Endothelial cell (in vitro differentiated cells): ENCODE measurements around the gene DPYSL4. TPM values are rescaled to one million over a fixed set of nuclear protein-coding genes. Genes with fewer than 3 reads are reported as not detected.

Experiments used
- DNase-seq: peaks from one replicate; pipeline ENCODE4 v3.0.0; 2021; ENCODE audit warnings: low spot score
- H3K27ac Mint-ChIP-seq: one replicate; pipeline ENCODE4 v1.8.0; 2021; ENCODE audit warnings: mixed read lengths, inconsistent platforms; ENCODE audit not compliant: unreplicated experiment
- H3K27me3 Mint-ChIP-seq: one replicate; pipeline ENCODE4 v1.8.0; 2021; ENCODE audit warnings: mild to moderate bottlenecking, moderate library complexity, mixed read lengths, inconsistent platforms; ENCODE audit not compliant: unreplicated experiment
- H3K36me3 Mint-ChIP-seq: one replicate; pipeline ENCODE4 v1.8.0; 2021; ENCODE audit warnings: mild to moderate bottlenecking, low read depth, mixed read lengths, inconsistent platforms; ENCODE audit not compliant: unreplicated experiment
- H3K4me1 Mint-ChIP-seq: one replicate; pipeline ENCODE4 v1.8.0; 2021; ENCODE audit warnings: mild to moderate bottlenecking, mixed read lengths, inconsistent platforms; ENCODE audit not compliant: unreplicated experiment
- H3K4me3 Mint-ChIP-seq: one replicate; pipeline ENCODE4 v1.8.0; 2021; ENCODE audit warnings: mild to moderate bottlenecking, mixed read lengths, inconsistent platforms; ENCODE audit not compliant: unreplicated experiment
- H3K9me3 Mint-ChIP-seq: one replicate; pipeline ENCODE4 v1.8.0; 2021; ENCODE audit warnings: mixed read lengths, inconsistent platforms; ENCODE audit not compliant: unreplicated experiment
- CTCF ChIP-seq: fragments of 200-600 bp; sonication (generic); IDR thresholded peaks from one replicate; pipeline ENCODE4 v1.5.0; 2021; ENCODE audit warnings: antibody characterized with exemption; ENCODE audit not compliant: unreplicated experiment
- total RNA-seq: library from RNA; stranded (reverse); fragmentation: NEBNext Ultra II Directional; extraction: Animal tissue kit (Norgen Biotek cat#: 25700); gene quantifications from one replicate; pipeline ENCODE4 v1.2.1, GENCODE V29; 2021; ENCODE audit not compliant: unreplicated experiment

DPYSL4 gene
- total RNA-seq, 1 donor from 2014 or later = 15.0 TPM

GRCh38 chr10:132250481-132251475, 64.0 kb downstream of the DPYSL4 start:
- Mint-ChIP-seq H3K9me3 (no peaks in the 10 kb centered on the region), H3K36me3 (peaks cover 3% of the 10 kb centered on the region), H3K27ac (no peak overlapping the region), H3K4me3 (no peak overlapping the region), H3K27me3 (peaks cover 14% of the 10 kb centered on the region), H3K4me1 (peaks cover 5% of the 10 kb centered on the region)
- DNase-seq = no peak
- no peak for TF ChIP-seq CTCF

GRCh38 chr10:132251928-132252327, 65.2 kb downstream of the DPYSL4 start:
- Mint-ChIP-seq H3K36me3 (peaks cover 3% of the 10 kb centered on the region), H3K27me3 (peaks cover 12% of the 10 kb centered on the region), H3K4me3 (no peak overlapping the region), H3K4me1 (peaks cover 6% of the 10 kb centered on the region), H3K9me3 (no peaks in the 10 kb centered on the region), H3K27ac (no peak overlapping the region)
- DNase-seq = no peak
- TF ChIP-seq CTCF = no peak

GRCh38 chr10:132252412-132252811, 65.7 kb downstream of the DPYSL4 start:
- H3K36me3 Mint-ChIP-seq = peaks cover 3% of the 10 kb centered on the region
- H3K27ac Mint-ChIP-seq = no peak overlapping the region
- no peaks in the 10 kb centered on the region for H3K9me3 Mint-ChIP-seq
- H3K4me3 Mint-ChIP-seq = no peak overlapping the region
- peaks cover 10% of the 10 kb centered on the region for H3K27me3 Mint-ChIP-seq
- no peak for TF ChIP-seq CTCF
- DNase-seq = no peak
- H3K4me1 Mint-ChIP-seq = peaks cover 6% of the 10 kb centered on the region

GRCh38 chr10:132253092-132253687, 66.4 kb downstream of the DPYSL4 start:
- H3K4me1 Mint-ChIP-seq = peaks cover 6% of the 10 kb centered on the region
- DNase-seq = no peak
- H3K27me3 Mint-ChIP-seq = peaks cover 10% of the 10 kb centered on the region
- no peak for TF ChIP-seq CTCF
- H3K9me3 Mint-ChIP-seq = no peaks in the 10 kb centered on the region
- H3K27ac Mint-ChIP-seq = no peak overlapping the region
- peak overlapping the region; percentile 78 for H3K4me3 Mint-ChIP-seq
- H3K36me3 Mint-ChIP-seq = peaks cover 3% of the 10 kb centered on the region

GRCh38 chr10:132254841-132255240, 68.1 kb downstream of the DPYSL4 start:
- H3K4me1 Mint-ChIP-seq = peaks cover 6% of the 10 kb centered on the region
- H3K9me3 Mint-ChIP-seq = no peaks in the 10 kb centered on the region
- peaks cover 3% of the 10 kb centered on the region for H3K36me3 Mint-ChIP-seq
- H3K4me3 Mint-ChIP-seq = no peak overlapping the region
- H3K27me3 Mint-ChIP-seq = peaks cover 15% of the 10 kb centered on the region
- TF ChIP-seq CTCF = no peak
- no peak overlapping the region for H3K27ac Mint-ChIP-seq
- DNase-seq = no peak
